H1 (cell line): ENCODE results near the gene AKT1S1. TPM values are rescaled to one million over a fixed set of nuclear protein-coding genes. Genes with fewer than 3 reads are reported as not detected.

Experiments used
- CHD1 ChIP-seq: IDR thresholded peaks from 2 replicates; pipeline ENCODE4 v1.6.1; 2012; ENCODE audit warnings: low read depth, low read length, improper control_type of control experiment
- CREB1 ChIP-seq: IDR thresholded peaks from 2 replicates; pipeline ENCODE4 v1.6.1; 2012; ENCODE audit warnings: inconsistent platforms
- HDAC2 ChIP-seq, 2 experiments: fragments of 300-600 bp in 1 of 2; sonication (generic) in 1 of 2; IDR thresholded peaks; 2 replicates each; pipeline ENCODE4 v1.6.1; 2011 to 2012; ENCODE audit warnings: low read depth in 2 of 2, low read length in 2 of 2, mild to moderate bottlenecking in 2 of 2, moderate library complexity in 2 of 2, borderline replicate concordance in 1 of 2, inconsistent platforms in 1 of 2
- KDM1A ChIP-seq: fragments of 200-600, 300-600 bp; sonication (generic); IDR thresholded peaks from 2 replicates; pipeline ENCODE4 v1.7.1; 2016; ENCODE audit warnings: mild to moderate bottlenecking, low read length, borderline replicate concordance
- NRF1 ChIP-seq: IDR thresholded peaks from 2 replicates; pipeline ENCODE4 v1.6.1; 2011; ENCODE audit warnings: mild to moderate bottlenecking, low read depth, low read length, improper control_type of control experiment
- RAD21 ChIP-seq, 2 experiments: IDR thresholded peaks in 1 of 2; conservative IDR thresholded peaks in 1 of 2; 2 replicates each; pipeline ENCODE4 v1.6.1; 2011; ENCODE audit warnings: low read depth in 2 of 2, low read length in 2 of 2, improper control_type of control experiment in 1 of 2, inconsistent platforms in 1 of 2, mild to moderate bottlenecking in 1 of 2, moderate library complexity in 1 of 2
- RBBP5 ChIP-seq: IDR thresholded peaks from 2 replicates; pipeline ENCODE4 v1.7.1; 2012; ENCODE audit warnings: low read depth, mild to moderate bottlenecking, inconsistent platforms, low read length, moderate library complexity, borderline replicate concordance
- SIRT6 ChIP-seq: IDR thresholded peaks from one replicate; pipeline ENCODE4 v1.7.1; 2012; ENCODE audit warnings: low read length, inconsistent platforms
- SP1 ChIP-seq: IDR thresholded peaks from 2 replicates; pipeline ENCODE4 v1.6.1; 2011; ENCODE audit warnings: low read depth, low read length
- polyA plus RNA-seq, 7 experiments: library from polyadenylated mRNA; depleted of rRNA in 3 of 7; stranded (reverse) in 5 of 7; unstranded in 2 of 7; fragments of >200 nt in 5 of 7; fragments of 200-250 nt in 2 of 7; gene quantifications; 1 replicate in 5 of 7; 2 replicates in 1 of 7; 4 replicates in 1 of 7; pipeline versions ENCODE4 v1.2.1 to v1.2.3, GENCODE V29; 2011 to 2013; ENCODE audit warnings: missing spikeins in 2 of 7, mixed read lengths in 2 of 7
- total RNA-seq: library from RNA; stranded (reverse); fragmentation: NEBNext Ultra II Directional; extraction: Animal tissue kit (Norgen Biotek cat#: 25700); gene quantifications from 2 replicates; pipeline ENCODE4 v1.2.1, GENCODE V29; 2021

Gene AKT1S1
- total and polyA plus RNA-seq, 2 of the 8 experiments (the other 6 are each of a cell fraction or from before 2014, with no cell fraction given): 40.7 to 45.9 TPM

GRCh38 chr19:49862391-49863253 is 14.5 kb downstream of the AKT1S1 start (continued):
- TF ChIP-seq RAD21 (IDR thresholded peaks at IDR 0.05 in 1 of 2, conservative IDR thresholded peaks at IDR 0.05 in 1 of 2; ENCODE audit: low read depth in 2 of 2, low read length in 2 of 2): peak; percentile 19 to 49; a peak in 3 of 4 replicates
- TF ChIP-seq KDM1A: peak; percentile 96
- TF ChIP-seq CREB1: 0 out of 2 replicates have a peak, but pooled peaks have one; percentile 20
- TF ChIP-seq NRF1: no peak
- TF ChIP-seq SIRT6: no peak
- no peak for TF ChIP-seq CHD1
- peak; percentile 50 to 76; a peak in 2 of 4 replicates for TF ChIP-seq HDAC2 (IDR thresholded peaks at IDR 0.05; ENCODE audit: borderline replicate concordance in 1 of 2, low read depth in 2 of 2, low read length in 2 of 2)
- TF ChIP-seq SP1: 0 out of 2 replicates have a peak, but pooled peaks have one; percentile 29
- no peak for TF ChIP-seq RBBP5
